IMR-90 (cell line): ENCODE measurements around the gene DAB2. TPM values are rescaled to one million over a fixed set of nuclear protein-coding genes. Genes with fewer than 3 reads are reported as not detected.

Source experiments
- ATAC-seq: fragments of 200-7000 bp; cut with Tn5 transposase; 2 replicates; pipeline ENCODE4 v1.9.1; 2020; ENCODE audit warnings: low read depth, mild to moderate bottlenecking, moderate library complexity
- BruUV-seq: library from RNA; stranded (reverse); fragments of 400-500 nt; replicated peaks from 2 replicates; lab custom pipeline; 2021; lab: Mats Ljungman, UMichigan
- CTCF ChIA-PET: fragments of 300-600 bp; formaldehyde crosslinking; extraction: SDS; loops from one replicate; lab custom pipeline; 2021; ENCODE audit warnings: antibody characterized with exemption; lab: Yijun Ruan, JAX
- POLR2A ChIA-PET: fragments of 300-600 bp; sonication (Branson Sonifier 250); formaldehyde crosslinking; loops from one replicate; lab custom pipeline; 2022; ENCODE audit warnings: antibody characterized with exemption; ENCODE audit not compliant: unreplicated experiment; lab: Charles Lee
- DNase-seq: peaks from one replicate; pipeline ENCODE4 v3.0.0; 2013
- H2AFZ ChIP-seq: replicated peaks from 2 replicates; pipeline ENCODE3; 2013; ENCODE audit warnings: low read length, mild to moderate bottlenecking; ENCODE audit not compliant: poor library complexity
- H2AK5ac ChIP-seq: 2 replicates; pipeline ENCODE4 v1.6.1; 2013; ENCODE audit warnings: low read depth, low read length, inconsistent platforms
- H2AK9ac ChIP-seq: replicated peaks from 2 replicates; pipeline ENCODE3; 2013; ENCODE audit warnings: mild to moderate bottlenecking, low read depth, low read length, moderate library complexity; ENCODE audit not compliant: poor library complexity
- H2BK120ac ChIP-seq: 2 replicates; pipeline ENCODE4 v1.6.1; 2013; ENCODE audit warnings: low read depth, low read length, inconsistent platforms
- H2BK15ac ChIP-seq: 3 replicates; pipeline ENCODE4 v1.6.1; 2013; ENCODE audit warnings: low read depth, low read length, inconsistent platforms
- H2BK20ac ChIP-seq: 2 replicates; pipeline ENCODE4 v1.6.1; 2013; ENCODE audit warnings: low read depth, mild to moderate bottlenecking, inconsistent platforms, low read length, moderate library complexity
- H2BK5ac ChIP-seq: 2 replicates; pipeline ENCODE4 v1.6.1; 2013; ENCODE audit warnings: mild to moderate bottlenecking, low read depth, low read length, inconsistent platforms; ENCODE audit not compliant: poor library complexity, severe bottlenecking
- H3K14ac ChIP-seq: replicated peaks from 2 replicates; pipeline ENCODE4 v1.6.1; 2013; ENCODE audit warnings: low read depth, low read length, inconsistent platforms
- H3K18ac ChIP-seq: 2 replicates; pipeline ENCODE4 v1.6.1; 2013; ENCODE audit warnings: low read depth, low read length, control low read depth
- H3K23ac ChIP-seq: 2 replicates; pipeline ENCODE4 v1.6.1; 2013; ENCODE audit warnings: low read depth, low read length, inconsistent platforms
- H3K27ac ChIP-seq: 2 replicates; pipeline ENCODE4 v1.5.1; 2013; ENCODE audit warnings: mild to moderate bottlenecking, control low read depth, low read length; ENCODE audit not compliant: insufficient read depth
- H3K27me3 ChIP-seq: 2 replicates; pipeline ENCODE4 v1.6.1; 2013; ENCODE audit warnings: low read length; ENCODE audit not compliant: control insufficient read depth, insufficient read depth
- H3K36me3 ChIP-seq: 2 replicates; pipeline ENCODE4 v1.6.1; 2013; ENCODE audit warnings: low read length, mixed read lengths; ENCODE audit not compliant: control insufficient read depth, insufficient read depth
- H3K4ac ChIP-seq: 2 replicates; pipeline ENCODE4 v1.6.1; 2013; ENCODE audit warnings: low read depth, low read length, inconsistent platforms
- H3K4me1 ChIP-seq: 2 replicates; pipeline ENCODE4 v1.6.1; 2013; ENCODE audit warnings: low read length, mixed read lengths; ENCODE audit not compliant: control insufficient read depth, insufficient read depth
- H3K4me2 ChIP-seq: 2 replicates; pipeline ENCODE4 v1.6.1; 2013; ENCODE audit warnings: low read depth, mild to moderate bottlenecking, control low read depth, low read length, moderate library complexity
- H3K4me3 ChIP-seq: 2 replicates; pipeline ENCODE4 v1.5.1; 2013; ENCODE audit warnings: low read depth, mild to moderate bottlenecking, control low read depth, low read length, moderate library complexity; ENCODE audit not compliant: insufficient read depth
- H3K56ac ChIP-seq: 2 replicates; pipeline ENCODE4 v1.6.1; 2013; ENCODE audit warnings: low read length, inconsistent platforms; ENCODE audit not compliant: insufficient read depth; ENCODE audit errors: extremely low read depth
- H3K79me1 ChIP-seq, 2 experiments: 2 replicates each; pipeline ENCODE4 v1.6.1; 2013; ENCODE audit warnings: low read length in 2 of 2, inconsistent platforms in 1 of 2, low read depth in 1 of 2
- H3K9ac ChIP-seq: 2 replicates; pipeline ENCODE4 v1.6.1; 2013; ENCODE audit warnings: low read depth, low read length, control low read depth
- H3K9me1 ChIP-seq: 2 replicates; pipeline ENCODE4 v1.6.1; 2013; ENCODE audit warnings: low read length, inconsistent platforms; ENCODE audit not compliant: insufficient read depth
- H3K9me3 ChIP-seq: 2 replicates; pipeline ENCODE4 v1.6.1; 2013; ENCODE audit warnings: low read length; ENCODE audit not compliant: control insufficient read depth, insufficient read depth
- H4K20me1 ChIP-seq: 2 replicates; pipeline ENCODE4 v1.6.1; 2013; ENCODE audit warnings: low read length, inconsistent platforms; ENCODE audit not compliant: insufficient read depth
- H4K5ac ChIP-seq: 2 replicates; pipeline ENCODE4 v1.6.1; 2013; ENCODE audit warnings: mild to moderate bottlenecking, low read depth, low read length, control low read depth
- H4K8ac ChIP-seq, 2 experiments: 2 replicates each; pipeline ENCODE4 v1.6.1; 2013; ENCODE audit warnings: low read depth in 2 of 2, low read length in 2 of 2, control low read depth in 1 of 2, inconsistent platforms in 1 of 2
- H4K91ac ChIP-seq: 2 replicates; pipeline ENCODE4 v1.6.1; 2013; ENCODE audit warnings: low read depth, low read length, inconsistent platforms; ENCODE audit not compliant: insufficient read depth
- CHD1 ChIP-seq: IDR thresholded peaks from 2 replicates; pipeline ENCODE4 v1.6.1; 2012; ENCODE audit warnings: low read depth, low read length, improper control_type of control experiment
- FOS ChIP-seq: fragments of 150-350 bp; IDR thresholded peaks from 2 replicates; pipeline ENCODE4 v1.6.1; 2016; ENCODE audit warnings: low read depth, low read length
- MAZ ChIP-seq: IDR thresholded peaks from 2 replicates; pipeline ENCODE4 v1.6.1; 2012; ENCODE audit warnings: low read depth, mild to moderate bottlenecking, low read length, improper control_type of control experiment, moderate library complexity, borderline replicate concordance
- MXI1 ChIP-seq: IDR thresholded peaks from 2 replicates; pipeline ENCODE4 v1.6.1; 2012; ENCODE audit warnings: low read depth, mild to moderate bottlenecking, low read length, moderate library complexity, borderline replicate concordance
- POLR2A ChIP-seq: IDR thresholded peaks from 2 replicates; pipeline ENCODE4 v1.6.1; 2012; ENCODE audit warnings: mild to moderate bottlenecking, low read depth, low read length
- RCOR1 ChIP-seq: IDR thresholded peaks from 2 replicates; pipeline ENCODE4 v1.6.1; 2012; ENCODE audit warnings: mild to moderate bottlenecking, low read length, improper control_type of control experiment; ENCODE audit not compliant: insufficient replicate concordance
- RFX5 ChIP-seq: IDR thresholded peaks from 2 replicates; pipeline ENCODE4 v1.8.0; 2012; ENCODE audit warnings: low read depth, mild to moderate bottlenecking, low read length, moderate library complexity
- SMC3 ChIP-seq: fragments of 150-350 bp; IDR thresholded peaks from 2 replicates; pipeline ENCODE4 v1.6.1; 2016; ENCODE audit warnings: low read depth, mild to moderate bottlenecking, antibody characterized with exemption, low read length, moderate library complexity
- USF2 ChIP-seq: fragments of 150-350 bp; IDR thresholded peaks from 2 replicates; pipeline ENCODE4 v1.6.1; 2017; ENCODE audit warnings: mild to moderate bottlenecking, antibody characterized with exemption, low read length, low read depth
- WGBS, 2 experiments: methylation state at CpG; one replicate each; pipeline versions ENCODE4 v1.1.5 to v1.1.7; 2013; ENCODE audit warnings: missing lambda C conversion rate in 2 of 2; ENCODE audit not compliant: insufficient read length in 1 of 2; ENCODE audit errors: extremely low coverage in 2 of 2; 5-methylcytosine and 5-hydroxymethylcytosine counted together
- dilution Hi-C: fragments of 300-500 bp; cut with HindIII; formaldehyde crosslinking; loops from one replicate; pipeline ENCODE4 v1.14.3; 2018; ENCODE audit warnings: low sequenced_read_pairs; ENCODE audit not compliant: unreplicated experiment
- in situ Hi-C: fragments of 300-500 bp; cut with MboI; formaldehyde crosslinking; loops from 3 replicates; pipeline ENCODE4 v1.14.3; 2019; ENCODE audit warnings: low sequenced_read_pairs, inconsistent platforms, mixed read lengths
- intact Hi-C: fragments of 100-400 bp; cut with micrococcal nuclease; formaldehyde crosslinking; loops from 2 replicates; pipeline ENCODE4 v1.10.0; 2022
- polyA plus RNA-seq, 3 experiments: library from polyadenylated mRNA; depleted of rRNA; stranded (reverse); fragments of >200 nt; gene quantifications; 2 replicates each; pipeline ENCODE4 v1.2.3, GENCODE V29; 2012; ENCODE audit warnings: low replicate concordance in 1 of 3
- total RNA-seq: library from RNA; depleted of rRNA; stranded (reverse); fragments of >200 nt; gene quantifications from 2 replicates; pipeline ENCODE4 v1.2.3, GENCODE V29; 2012

DAB2 gene
- total and polyA plus RNA-seq, 2 of the 4 experiments (the other 2 are of a cell fraction) = 50.0 to 101 TPM

- in situ Hi-C loops (no loop called here), intact Hi-C loops (no loop called here), dilution Hi-C loops (no loop called here)
- no peak overlapping the region for H2BK5ac ChIP-seq
- H3K4me1 ChIP-seq = no peaks in the 10 kb centered on the region
- H4K20me1 ChIP-seq = no peaks in the 10 kb centered on the region
- H4K8ac ChIP-seq = no peak overlapping the region
- H2AK5ac ChIP-seq = no peak overlapping the region
- BruUV-seq = no TSS peak
- no peak overlapping the region for H2BK15ac ChIP-seq
- H3K9me1 ChIP-seq = no peaks in the 10 kb centered on the region
- no peak overlapping the region for H3K4ac ChIP-seq
- no peak overlapping the region for H2AK9ac ChIP-seq
- ChIA-PET POLR2A (no interaction called here), CTCF (no interaction called here)
- no peak overlapping the region for H3K56ac ChIP-seq
- ATAC-seq = no peak
- H3K4me2 ChIP-seq = no peak overlapping the region
- H3K9ac ChIP-seq = no peak overlapping the region
- no peak overlapping the region for H3K4me3 ChIP-seq
- H2AFZ ChIP-seq = no peak overlapping the region
- H4K5ac ChIP-seq = no peak overlapping the region
- H3K36me3 ChIP-seq = no peaks in the 10 kb centered on the region
- H4K91ac ChIP-seq = no peak overlapping the region
- no peaks in the 10 kb centered on the region for H3K27me3 ChIP-seq
- no peak overlapping the region for H3K18ac ChIP-seq
- no peaks in the 10 kb centered on the region for H3K9me3 ChIP-seq
- no peak overlapping the region for H3K23ac ChIP-seq
- no CpG with 5 or more reads among the region's 4 CpGs for WGBS, 2 experiments
- no peak for DNase-seq
- no peaks in the 10 kb centered on the region for H3K79me1 ChIP-seq
- no peak overlapping the region for H2BK20ac ChIP-seq
- H3K27ac ChIP-seq = no peak overlapping the region
- no peak overlapping the region for H3K14ac ChIP-seq
- H2BK120ac ChIP-seq = no peak overlapping the region
- no peak for TF ChIP-seq MXI1
- no peak for TF ChIP-seq POLR2A
- no peak for TF ChIP-seq RCOR1
- no peak for TF ChIP-seq USF2
- TF ChIP-seq CHD1 = no peak
- no peak for TF ChIP-seq RFX5
- TF ChIP-seq FOS = no peak
- no peak for TF ChIP-seq MAZ
- no peak for TF ChIP-seq SMC3
These were observed 63.5 kb downstream of the DAB2 start for GRCh38 chr5:39361306-39361705.
